Measurements from ENCODE around the gene CRACDL. TPM values are rescaled to one million over a fixed set of nuclear protein-coding genes. Genes with fewer than 3 reads are reported as not detected.

The CRACDL gene
- total RNA-seq, 1 experiment from 2014 or later = not detected

DNA sequence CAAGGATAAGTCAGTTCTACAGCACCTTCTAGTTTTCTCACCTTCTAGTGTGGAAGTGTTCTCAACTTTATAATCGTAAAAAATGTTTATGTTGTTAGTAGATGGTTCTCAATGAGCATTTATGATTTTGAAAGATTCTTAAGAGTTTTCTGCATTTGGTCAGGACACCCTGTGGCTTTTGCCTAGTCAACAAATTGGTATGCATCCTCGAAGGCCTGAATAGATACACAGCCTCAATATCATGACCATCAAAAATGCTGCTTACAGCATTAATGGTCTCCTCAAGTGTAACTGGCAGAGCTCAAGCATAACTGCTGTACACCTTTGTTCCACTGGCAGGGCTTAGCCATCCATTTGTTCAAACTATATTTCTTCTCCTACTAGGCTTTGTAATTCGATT lies 96.7 kb downstream of the CRACDL start:
- DNase-seq (ENCODE audit: low read depth) = no peak
- in situ Hi-C loops (cut with HindIII; ENCODE audit: low pct_unique_long_range_greater_than_20kb, low sequenced_read_pairs) = no loop called here

GRCh38 chr2:98835831-98836385 lies 100.1 kb downstream of the CRACDL start:
- DNase-seq (ENCODE audit: low read depth) = peak; percentile 10
- in situ Hi-C loops (cut with HindIII; ENCODE audit: low pct_unique_long_range_greater_than_20kb, low sequenced_read_pairs) = no loop called here

- no peak for DNase-seq (ENCODE audit: low read depth)
- in situ Hi-C loops (cut with HindIII; ENCODE audit: low pct_unique_long_range_greater_than_20kb, low sequenced_read_pairs) = no loop called here
Observed at GRCh38 chr2:98833917-98834263, 102.1 kb downstream of the CRACDL start.

- DNase-seq (ENCODE audit: low read depth) = no peak
- in situ Hi-C loops (cut with HindIII; ENCODE audit: low pct_unique_long_range_greater_than_20kb, low sequenced_read_pairs) = no loop called here
Observed at GRCh38 chr2:98833172-98833916, 102.7 kb downstream of the CRACDL start.

- DNase-seq (ENCODE audit: low read depth) = no peak
- in situ Hi-C loops (cut with HindIII; ENCODE audit: low pct_unique_long_range_greater_than_20kb, low sequenced_read_pairs) = no loop called here
Observed at GRCh38 chr2:98832172-98832571, 103.9 kb downstream of the CRACDL start.

GRCh38 chr2:98830571-98831145 lies 105.4 kb downstream of the CRACDL start:
- in situ Hi-C loops (cut with HindIII; ENCODE audit: low pct_unique_long_range_greater_than_20kb, low sequenced_read_pairs) = no loop called here
- no peak for DNase-seq (ENCODE audit: low read depth)

DNA sequence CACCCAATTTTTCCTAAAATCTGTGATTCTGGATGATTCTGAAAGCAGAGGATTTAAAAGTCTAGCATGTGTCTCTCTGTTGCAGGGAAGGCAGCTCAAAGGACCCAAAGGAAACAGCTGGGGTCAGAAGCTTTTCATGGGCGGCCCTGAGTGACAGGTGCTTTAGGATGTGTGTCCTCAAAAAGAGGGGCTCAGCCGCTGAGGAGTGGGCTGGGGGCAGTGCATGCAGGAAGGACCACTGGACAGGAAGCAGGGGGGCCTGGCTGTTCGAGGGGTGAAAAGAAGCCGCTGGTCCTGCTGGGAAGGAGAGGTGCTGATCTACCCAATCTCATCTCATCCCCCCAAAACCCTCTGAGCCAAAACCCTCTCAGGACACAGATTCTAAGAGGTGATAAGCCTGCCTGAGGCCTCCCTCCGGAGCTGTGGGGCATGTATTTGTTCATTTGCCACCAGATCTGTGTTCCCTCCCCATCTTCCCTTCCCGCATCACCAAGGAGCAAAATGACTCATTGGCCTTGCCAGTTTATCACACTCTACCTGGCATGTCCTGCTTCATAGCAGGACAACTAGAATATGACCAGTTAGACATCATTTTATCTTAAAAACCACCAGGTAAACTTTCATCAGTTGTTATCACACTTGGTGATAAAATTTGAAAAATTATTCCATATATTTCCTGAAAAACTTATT lies 106.3 kb downstream of the CRACDL start:
- DNase-seq (ENCODE audit: low read depth) = no peak
- in situ Hi-C loops (cut with HindIII; ENCODE audit: low pct_unique_long_range_greater_than_20kb, low sequenced_read_pairs) = no loop called here

- in situ Hi-C loops (cut with HindIII; ENCODE audit: low pct_unique_long_range_greater_than_20kb, low sequenced_read_pairs) = no loop called here
- DNase-seq (ENCODE audit: low read depth) = no peak
Observed at GRCh38 chr2:98828793-98829371, 107.1 kb downstream of the CRACDL start.

GRCh38 chr2:98828369-98828744 lies 107.7 kb downstream of the CRACDL start:
- in situ Hi-C loops (cut with HindIII; ENCODE audit: low pct_unique_long_range_greater_than_20kb, low sequenced_read_pairs) = no loop called here
- DNase-seq (ENCODE audit: low read depth) = no peak

DNA sequence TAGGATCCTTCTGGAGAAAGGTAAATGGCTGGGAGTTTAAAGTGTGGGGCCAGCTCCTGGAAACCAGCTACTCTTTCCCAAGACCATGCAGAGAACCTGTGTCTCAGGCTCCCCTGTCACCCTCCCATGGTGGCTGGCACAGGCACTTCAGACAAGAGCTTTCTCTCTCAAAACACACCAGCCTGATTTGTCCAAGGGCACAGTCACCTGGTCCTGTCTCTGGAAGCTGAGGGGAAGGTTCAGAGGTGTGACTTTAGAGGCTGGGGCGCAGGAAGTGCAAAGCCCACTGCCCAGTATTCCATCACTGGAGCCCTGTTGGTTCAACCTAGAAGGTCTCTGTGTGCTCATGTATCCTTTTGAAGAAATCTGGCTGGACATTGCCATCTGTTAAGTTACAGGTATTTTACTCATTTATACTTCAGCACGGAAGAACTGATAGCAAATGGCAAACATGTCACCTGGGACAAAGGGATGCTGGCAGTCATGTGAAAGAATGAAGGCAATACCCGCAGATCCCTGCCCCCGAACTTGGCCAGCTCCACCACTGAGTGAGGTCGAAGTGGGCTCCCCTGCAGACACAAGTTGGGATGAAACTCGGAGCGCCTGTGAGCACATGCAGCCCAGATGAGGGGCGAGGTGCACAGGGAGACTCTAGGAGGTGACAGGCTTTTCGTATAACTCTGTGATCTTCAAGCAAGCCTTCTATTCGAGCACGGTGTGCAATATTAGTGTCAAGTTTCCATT lies 108.2 kb downstream of the CRACDL start:
- DNase-seq (ENCODE audit: low read depth) = no peak
- in situ Hi-C loops (cut with HindIII; ENCODE audit: low pct_unique_long_range_greater_than_20kb, low sequenced_read_pairs) = no loop called here

GRCh38 chr2:98826856-98827255 lies 109.2 kb downstream of the CRACDL start:
- in situ Hi-C loops (cut with HindIII; ENCODE audit: low pct_unique_long_range_greater_than_20kb, low sequenced_read_pairs) = no loop called here
- DNase-seq (ENCODE audit: low read depth) = no peak

DNA sequence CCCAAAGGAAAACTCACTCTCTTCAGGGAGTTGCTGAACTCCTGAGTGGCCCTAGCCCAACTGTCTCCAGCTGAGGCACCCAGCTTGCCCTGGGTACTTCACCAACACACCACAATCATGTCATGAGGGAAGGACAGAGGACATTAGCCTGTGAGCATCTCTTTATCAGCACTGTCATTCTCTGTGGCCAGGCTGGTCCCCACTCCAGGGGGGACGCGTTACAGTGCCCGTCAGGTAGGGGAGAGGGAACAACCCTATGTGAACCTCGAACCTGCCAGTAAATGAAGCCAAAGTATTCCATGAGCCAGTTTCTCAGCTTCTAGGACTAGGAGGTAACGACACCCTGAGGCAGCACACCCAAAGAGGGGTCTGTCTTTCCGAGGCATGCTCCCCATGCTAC lies 110.2 kb downstream of the CRACDL start:
- no peak for DNase-seq (ENCODE audit: low read depth)
- in situ Hi-C loops (cut with HindIII; ENCODE audit: low pct_unique_long_range_greater_than_20kb, low sequenced_read_pairs) = no loop called here

DNA sequence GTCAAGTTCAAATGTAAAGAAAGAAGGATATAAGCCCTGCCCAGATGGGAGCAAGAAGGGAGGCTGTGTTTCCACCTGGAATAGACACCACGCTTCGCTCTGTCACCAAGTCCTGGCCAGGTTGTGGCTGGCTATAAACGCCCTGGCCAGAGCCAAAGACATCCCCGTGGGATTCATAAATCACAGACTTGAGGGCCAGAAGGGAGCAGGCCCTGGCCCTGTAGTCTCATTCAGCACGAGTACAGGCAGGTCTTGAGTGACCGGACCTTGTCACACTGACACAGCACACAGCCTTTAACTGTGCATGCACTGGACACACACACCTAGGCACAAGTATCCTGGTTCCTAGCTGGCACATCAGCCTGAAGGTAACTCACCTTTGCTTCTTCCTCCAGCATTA lies 110.6 kb downstream of the CRACDL start:
- in situ Hi-C loops (cut with HindIII; ENCODE audit: low pct_unique_long_range_greater_than_20kb, low sequenced_read_pairs) = no loop called here
- no peak for DNase-seq (ENCODE audit: low read depth)

- in situ Hi-C loops (cut with HindIII; ENCODE audit: low pct_unique_long_range_greater_than_20kb, low sequenced_read_pairs) = no loop called here
- DNase-seq (ENCODE audit: low read depth) = no peak
Observed at GRCh38 chr2:98825020-98825350, 111.0 kb downstream of the CRACDL start.

DNA sequence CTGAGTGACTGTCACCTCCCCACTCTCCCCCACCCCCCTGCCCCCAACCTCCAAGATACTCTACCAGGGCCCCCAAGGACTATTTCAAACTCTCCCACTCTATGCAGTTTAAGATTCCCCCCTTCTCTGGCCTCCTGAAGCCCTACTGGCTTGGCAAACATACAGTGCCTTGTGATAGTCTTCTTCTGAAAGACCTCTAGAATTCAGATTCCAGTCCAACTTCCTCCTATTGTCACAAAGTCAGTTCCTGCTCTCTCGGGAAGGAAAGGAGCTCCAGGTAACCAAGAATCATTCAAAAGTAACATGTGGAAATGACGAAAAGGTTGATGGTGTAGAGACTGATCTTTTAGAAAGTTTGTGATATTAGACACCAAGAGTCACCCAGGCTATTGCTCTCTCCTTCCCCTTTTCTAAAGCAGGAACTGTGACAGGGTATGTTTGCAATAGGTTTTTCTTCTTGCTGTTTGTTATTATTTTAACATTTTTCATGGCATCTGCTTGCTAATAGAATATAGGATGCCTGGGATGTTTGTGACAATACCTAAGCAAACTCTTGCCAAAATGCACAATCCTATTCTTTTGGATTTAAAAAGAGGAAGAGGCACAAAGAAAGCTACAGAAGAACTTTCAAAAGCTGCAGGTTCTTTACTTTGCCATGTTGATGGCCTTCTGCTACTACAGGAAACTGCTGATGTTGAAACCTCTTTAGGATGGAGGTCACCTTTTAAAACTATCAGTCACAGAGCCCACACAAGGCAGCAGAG lies 111.6 kb downstream of the CRACDL start:
- in situ Hi-C loops (cut with HindIII; ENCODE audit: low pct_unique_long_range_greater_than_20kb, low sequenced_read_pairs) = no loop called here
- DNase-seq (ENCODE audit: low read depth) = no peak

GRCh38 chr2:98823196-98824170 lies 112.5 kb downstream of the CRACDL start:
- in situ Hi-C loops (cut with HindIII; ENCODE audit: low pct_unique_long_range_greater_than_20kb, low sequenced_read_pairs) = no loop called here
- no peak for DNase-seq (ENCODE audit: low read depth)
